Endodermal cell (in vitro differentiated cells): ENCODE results near the gene CCDC120. TPM values are rescaled to one million over a fixed set of nuclear protein-coding genes. Genes with fewer than 3 reads are reported as not detected.

ENCODE experiments used
- DNase-seq: peaks from one replicate; pipeline ENCODE4 v3.0.0-alpha.2; 2017
- H3K27ac ChIP-seq: 2 replicates; pipeline ENCODE4 v1.5.1; 2013; ENCODE audit warnings: mild to moderate bottlenecking, low read depth, low read length, moderate library complexity
- H3K27me3 ChIP-seq: 2 replicates; pipeline ENCODE4 v1.6.1; 2013; ENCODE audit warnings: mild to moderate bottlenecking, low read length, moderate library complexity; ENCODE audit not compliant: insufficient read depth, control insufficient read depth, poor library complexity, severe bottlenecking
- H3K36me3 ChIP-seq: 2 replicates; pipeline ENCODE4 v1.7.0; 2013; ENCODE audit warnings: mild to moderate bottlenecking, low read length, moderate library complexity; ENCODE audit not compliant: control insufficient read depth, insufficient read depth
- H3K4me1 ChIP-seq: one replicate; pipeline ENCODE4 v1.7.0; 2013; ENCODE audit warnings: low read length; ENCODE audit not compliant: control insufficient read depth, insufficient read depth
- H3K4me3 ChIP-seq: 2 replicates; pipeline ENCODE4 v1.5.1; 2013; ENCODE audit warnings: mild to moderate bottlenecking, low read length, moderate library complexity
- H3K9ac ChIP-seq: 2 replicates; pipeline ENCODE4 v1.6.1; 2013; ENCODE audit warnings: mild to moderate bottlenecking, low read length, moderate library complexity; ENCODE audit not compliant: poor library complexity, severe bottlenecking; ENCODE audit errors: extremely low read depth
- H3K9me3 ChIP-seq: 2 replicates; pipeline ENCODE4 v1.6.1; 2013; ENCODE audit warnings: mild to moderate bottlenecking, low read length, moderate library complexity; ENCODE audit not compliant: control insufficient read depth
- H3K27ac Mint-ChIP-seq: 2 replicates; pipeline ENCODE4 v1.8.0; 2020; ENCODE audit warnings: mixed read lengths
- H3K27me3 Mint-ChIP-seq: 2 replicates; pipeline ENCODE4 v1.8.0; 2021; ENCODE audit warnings: mild to moderate bottlenecking, mixed read lengths; ENCODE audit not compliant: insufficient read depth
- H3K36me3 Mint-ChIP-seq: 2 replicates; pipeline ENCODE4 v1.8.0; 2020; ENCODE audit warnings: low read depth, mixed read lengths
- H3K4me1 Mint-ChIP-seq: 2 replicates; pipeline ENCODE4 v1.8.0; 2020; ENCODE audit warnings: mixed read lengths
- H3K4me3 Mint-ChIP-seq: 2 replicates; pipeline ENCODE4 v1.8.0; 2020; ENCODE audit warnings: mild to moderate bottlenecking, moderate library complexity, mixed read lengths
- H3K9me3 Mint-ChIP-seq: 2 replicates; pipeline ENCODE4 v1.8.0; 2020; ENCODE audit warnings: mild to moderate bottlenecking, mixed read lengths
- CTCF ChIP-seq: fragments of 200-600 bp; sonication (generic); conservative IDR thresholded peaks from 2 replicates; pipeline ENCODE4 v1.5.0; 2021; ENCODE audit warnings: antibody characterized with exemption, mild to moderate bottlenecking
- WGBS, 2 experiments: methylation state at CpG; one replicate each; pipeline versions ENCODE4 v1.1.5 to v1.1.7; 2013; ENCODE audit warnings: missing lambda C conversion rate in 2 of 2, mixed read lengths in 1 of 2; ENCODE audit not compliant: insufficient coverage in 1 of 2, insufficient read length in 1 of 2; 5-methylcytosine and 5-hydroxymethylcytosine counted together
- total RNA-seq, 2 donors: library from RNA; stranded (reverse); fragmentation: NEBNext Ultra II Directional in 1 of 2; extraction: Animal tissue kit (Norgen Biotek cat#: 25700) in 1 of 2; gene quantifications; 2 replicates in 1 of 2; 3 replicates in 1 of 2; pipeline ENCODE4 v1.2.1, GENCODE V29; 2021

The CCDC120 gene
- total RNA-seq, 2 donors from 2014 or later = 13.4 to 13.5 TPM

- H3K27me3 Mint-ChIP-seq = no peaks in the 10 kb centered on the region
- DNase-seq = no peak
- H3K27me3 ChIP-seq = no peaks in the 10 kb centered on the region
- H3K9me3 ChIP-seq = no peaks in the 10 kb centered on the region
- no peak overlapping the region for H3K27ac Mint-ChIP-seq
- H3K4me1 ChIP-seq = no peaks in the 10 kb centered on the region
- 84 to 90% methylated on average over 3 to 4 of the region's 4 CpGs for WGBS, 2 experiments
- H3K4me3 ChIP-seq = no peak overlapping the region
- H3K27ac ChIP-seq = no peak overlapping the region
- no peak for TF ChIP-seq CTCF
- H3K36me3 Mint-ChIP-seq = no peaks in the 10 kb centered on the region
- no peak overlapping the region for H3K9ac ChIP-seq
- peaks cover 4% of the 10 kb centered on the region for H3K4me1 Mint-ChIP-seq
- H3K4me3 Mint-ChIP-seq = no peak overlapping the region
- no peaks in the 10 kb centered on the region for H3K36me3 ChIP-seq
- H3K9me3 Mint-ChIP-seq = peaks cover 52% of the 10 kb centered on the region
Measured at GRCh38 chrX:49082271-49082871, 23.6 kb downstream of the CCDC120 start.

- H3K9ac ChIP-seq = no peak overlapping the region
- no peaks in the 10 kb centered on the region for H3K27me3 ChIP-seq
- no peak for TF ChIP-seq CTCF
- no peak overlapping the region for H3K27ac Mint-ChIP-seq
- H3K4me3 Mint-ChIP-seq = no peak overlapping the region
- no peak overlapping the region for H3K4me3 ChIP-seq
- H3K27ac ChIP-seq = no peak overlapping the region
- DNase-seq = no peak
- H3K4me1 Mint-ChIP-seq = peaks cover 3% of the 10 kb centered on the region
- H3K9me3 ChIP-seq = no peaks in the 10 kb centered on the region
- 82% methylated on average over 1 of the region's 4 CpGs; no CpG with 5 or more reads in 1 of the 2 experiments for WGBS, 2 experiments
- H3K27me3 Mint-ChIP-seq = no peaks in the 10 kb centered on the region
- peaks cover 61% of the 10 kb centered on the region for H3K9me3 Mint-ChIP-seq
- no peaks in the 10 kb centered on the region for H3K36me3 ChIP-seq
- H3K4me1 ChIP-seq = no peaks in the 10 kb centered on the region
- H3K36me3 Mint-ChIP-seq = no peaks in the 10 kb centered on the region
Measured at GRCh38 chrX:49089553-49089952, 30.8 kb downstream of the CCDC120 start.

- peaks cover 53% of the 10 kb centered on the region for H3K9me3 Mint-ChIP-seq
- H3K9ac ChIP-seq = no peak overlapping the region
Measured at GRCh38 chrX:49096419-49096818, 37.6 kb downstream of the CCDC120 start.

More at GRCh38 chrX:49096419-49096818, 37.6 kb downstream of the CCDC120 start:
- Histone ChIP-seq H3K27ac (no peak overlapping the region), H3K9me3 (no peaks in the 10 kb centered on the region), H3K4me1 (no peaks in the 10 kb centered on the region), H3K27me3 (no peaks in the 10 kb centered on the region), H3K4me3 (no peak overlapping the region), H3K36me3 (no peaks in the 10 kb centered on the region)
- TF ChIP-seq CTCF = no peak
- 97 to 100% methylated on average over 2 to 3 of the region's 4 CpGs for WGBS, 2 experiments
- Mint-ChIP-seq H3K27me3 (no peaks in the 10 kb centered on the region), H3K27ac (no peak overlapping the region), H3K4me1 (no peaks in the 10 kb centered on the region), H3K4me3 (no peak overlapping the region), H3K36me3 (no peaks in the 10 kb centered on the region)
- DNase-seq = no peak
